ENCODE data around the gene TMEM271.

Gene TMEM271

GRCh38 chr4:531721-532565, 44.2 kb downstream of the TMEM271 start:
- no peak for DNase-seq

- no peak for DNase-seq
Measured at GRCh38 chr4:531076-531475, 45.0 kb downstream of the TMEM271 start.

GRCh38 chr4:530017-530781, 45.9 kb downstream of the TMEM271 start:
- DNase-seq: no peak

- no peak for DNase-seq
Measured at GRCh38 chr4:529563-529962, 46.5 kb downstream of the TMEM271 start.

- no peak for DNase-seq
Measured at GRCh38 chr4:528835-529234, 47.3 kb downstream of the TMEM271 start.

GRCh38 chr4:528296-528695, 47.8 kb downstream of the TMEM271 start:
- no peak for DNase-seq

- DNase-seq: no peak
Measured at GRCh38 chr4:526971-527460, 49.1 kb downstream of the TMEM271 start.

GRCh38 chr4:526189-526909, 49.7 kb downstream of the TMEM271 start:
- DNase-seq: no peak

- no peak for DNase-seq
Measured at GRCh38 chr4:525660-526059, 50.4 kb downstream of the TMEM271 start.

- DNase-seq: no peak
Measured at GRCh38 chr4:524196-524595, 51.9 kb downstream of the TMEM271 start.

All from stimulated activated naive CD4-positive, alpha-beta T cell treated with Interleukin-2 at 50 U/mL for 16 hours (primary cell).